HepG2 (cell line): ENCODE measurements around the gene JMJD7. TPM values are rescaled to one million over a fixed set of nuclear protein-coding genes. Genes with fewer than 3 reads are reported as not detected.

Experiments used
- ATAC-seq: fragments of 200-7000 bp; cut with Tn5 transposase; 3 replicates; pipeline ENCODE4 v1.9.1; 2020; ENCODE audit warnings: mild to moderate bottlenecking, moderate library complexity
- BruUV-seq: library from RNA; stranded (reverse); fragments of 400-500 nt; replicated peaks from 2 replicates; lab custom pipeline; 2021; lab: Mats Ljungman, UMichigan
- CTCF ChIA-PET: fragments of 300-600 bp; formaldehyde crosslinking; extraction: SDS; loops from one replicate; lab custom pipeline; 2021; ENCODE audit warnings: low total read pairs, inconsistent platforms, low intra/inter-chr PET ratio; lab: Yijun Ruan, JAX
- POLR2A ChIA-PET: fragments of 350-600 bp; sonication (Branson Sonifier 250); formaldehyde crosslinking; loops from one replicate; lab custom pipeline; 2020; ENCODE audit warnings: antibody characterized with exemption, inconsistent platforms; lab: Yijun Ruan, JAX
- DNase-seq: peaks from one replicate; pipeline ENCODE4 v3.0.0-alpha.2; 2015; ENCODE audit warnings: low spot score
- FAIRE-seq: peaks from 3 replicates; lab custom pipeline; 2011; peaks lifted over from hg19 to GRCh38; lab: Jason Lieb, UNC
- H2AFZ ChIP-seq: one replicate; pipeline ENCODE4 v1.6.1; 2011; ENCODE audit warnings: low read length, inconsistent platforms
- H3K27ac ChIP-seq: fragments of 300-600 bp; 3 replicates; pipeline ENCODE4 v1.8.0; 2011; ENCODE audit warnings: mixed run types, mild to moderate bottlenecking, mixed read lengths, low read length, inconsistent platforms; ENCODE audit not compliant: insufficient read depth; ENCODE audit errors: extremely low read length
- H3K27me3 ChIP-seq, 2 experiments: fragments of 200-600 bp in 1 of 2; 2 replicates in 1 of 2; 3 replicates in 1 of 2; pipeline versions ENCODE4 v1.6.0 to v1.8.0; 2011; ENCODE audit warnings: low read length in 2 of 2, mild to moderate bottlenecking in 2 of 2, moderate library complexity in 2 of 2, inconsistent platforms in 1 of 2; ENCODE audit not compliant: insufficient read depth in 2 of 2, control insufficient read depth in 1 of 2
- H3K36me3 ChIP-seq, 2 experiments: fragments of 200-600 bp in 1 of 2; replicated peaks in 1 of 2; 2 replicates in 1 of 2; 3 replicates in 1 of 2; pipeline versions ENCODE4 v1.5.1 to v1.8.0; 2011; ENCODE audit warnings: low read length in 2 of 2, inconsistent platforms in 1 of 2; ENCODE audit not compliant: insufficient read depth in 2 of 2, control insufficient read depth in 1 of 2
- H3K4me1 ChIP-seq: 2 replicates; pipeline ENCODE4 v1.5.1; 2012; ENCODE audit warnings: low read length, inconsistent platforms; ENCODE audit not compliant: insufficient read depth
- H3K4me2 ChIP-seq: 2 replicates; pipeline ENCODE4 v1.6.0; 2011; ENCODE audit warnings: low read depth, low read length, inconsistent platforms
- H3K4me3 ChIP-seq, 3 experiments: fragments of 200-600 bp in 1 of 3; sonication (generic), shearing (Covaris generic) in 1 of 3; replicated peaks in 1 of 3; 2 replicates each; pipeline ENCODE4 v1.5.1; 2011 to 2016; ENCODE audit warnings: low read length in 3 of 3, inconsistent platforms in 2 of 3, low read depth in 2 of 3, mild to moderate bottlenecking in 2 of 3, control low read depth in 1 of 3, mixed read lengths in 1 of 3; ENCODE audit not compliant: insufficient read depth in 1 of 3
- H3K79me2 ChIP-seq: one replicate; pipeline ENCODE4 v1.6.1; 2011; ENCODE audit warnings: low read length, inconsistent platforms; ENCODE audit not compliant: insufficient read depth
- H3K9ac ChIP-seq: 2 replicates; pipeline ENCODE4 v1.6.0; 2011; ENCODE audit warnings: mild to moderate bottlenecking, low read depth, low read length, inconsistent platforms; ENCODE audit not compliant: insufficient read depth
- H3K9me3 ChIP-seq: 2 replicates; pipeline ENCODE4 v1.5.1; 2012; ENCODE audit warnings: mild to moderate bottlenecking, low read length
- H4K20me1 ChIP-seq: 2 replicates; pipeline ENCODE4 v1.6.0; 2011; ENCODE audit warnings: inconsistent platforms, mild to moderate bottlenecking, low read length, moderate library complexity; ENCODE audit not compliant: insufficient read depth
- AHDC1 ChIP-seq: sonication (generic); formaldehyde crosslinking; IDR thresholded peaks from 2 replicates; pipeline ENCODE4 v1.5.1; 2020; ENCODE audit warnings: mild to moderate bottlenecking, missing genetic modification reagents, borderline replicate concordance
- ELK4 ChIP-seq: sonication (generic); formaldehyde crosslinking; IDR thresholded peaks from 2 replicates; pipeline ENCODE4 v1.9.0; 2021; ENCODE audit warnings: missing genetic modification reagents, borderline replicate concordance
- HMG20B ChIP-seq: conservative IDR thresholded peaks from 2 replicates; pipeline ENCODE4 v1.6.1; 2016; ENCODE audit warnings: missing genetic modification reagents, missing compliant biosample characterization
- KDM5A ChIP-seq: fragments of 200-600 bp; sonication (generic); IDR thresholded peaks from 2 replicates; pipeline ENCODE4 v1.7.0; 2018; ENCODE audit warnings: antibody characterized with exemption, mild to moderate bottlenecking, low read length, borderline replicate concordance
- KLF13 ChIP-seq: sonication (generic); formaldehyde crosslinking; IDR thresholded peaks from 2 replicates; pipeline ENCODE4 v1.4.0; 2020; ENCODE audit warnings: mild to moderate bottlenecking, missing genetic modification reagents
- NFATC3 ChIP-seq: sonication (generic); formaldehyde crosslinking; IDR thresholded peaks from 2 replicates; pipeline ENCODE4 v1.5.1; 2020; ENCODE audit warnings: mild to moderate bottlenecking, missing genetic modification reagents
- PAXIP1 ChIP-seq: sonication (generic); formaldehyde crosslinking; conservative IDR thresholded peaks from 2 replicates; pipeline ENCODE4 v1.4.0; 2020; ENCODE audit warnings: mild to moderate bottlenecking, missing genetic modification reagents, moderate library complexity
- SMAD1 ChIP-seq: sonication (generic); formaldehyde crosslinking; IDR thresholded peaks from 2 replicates; pipeline ENCODE4 v1.4.0; 2020; ENCODE audit warnings: missing genetic modification reagents, low read depth, mild to moderate bottlenecking, borderline replicate concordance
- SUZ12 ChIP-seq: fragments of 150-350 bp; IDR thresholded peaks from 2 replicates; pipeline ENCODE4 v1.6.1; 2014; ENCODE audit warnings: low read depth, low read length
- TP53 ChIP-seq: sonication (generic); formaldehyde crosslinking; conservative IDR thresholded peaks from 2 replicates; pipeline ENCODE4 v1.4.0; 2020; ENCODE audit warnings: missing genetic modification reagents
- ZFP1 ChIP-seq: IDR thresholded peaks from 2 replicates; pipeline ENCODE4 v1.6.1; 2016
- ZNF224 ChIP-seq: sonication (generic); formaldehyde crosslinking; IDR thresholded peaks from 2 replicates; pipeline ENCODE4 v1.5.0; 2020; ENCODE audit warnings: mild to moderate bottlenecking, missing genetic modification reagents
- WGBS: methylation state at CpG from one replicate; pipeline ENCODE4 v1.1.6; 2017; ENCODE audit warnings: low lambda C conversion rate; 5-methylcytosine and 5-hydroxymethylcytosine counted together
- in situ Hi-C: cut with HindIII; loops from 2 replicates; pipeline ENCODE4 v1.10.0; 2017; ENCODE audit warnings: low pct_unique_long_range_greater_than_20kb; ENCODE audit not compliant: extremely low pct_ligation_motif_present
- intact Hi-C: fragments of 100-400 bp; cut with micrococcal nuclease; formaldehyde crosslinking; loops from one replicate; pipeline ENCODE4 v1.10.0; 2022; ENCODE audit not compliant: unreplicated experiment
- polyA plus RNA-seq, 8 experiments: library from polyadenylated mRNA; depleted of rRNA in 3 of 8; stranded (reverse) in 7 of 8; unstranded in 1 of 8; fragments of >200 nt; fragmentation: Illumina TruSeq in 4 of 8; extraction: Trizol in 4 of 8; gene quantifications; 2 replicates each; pipeline versions ENCODE4 v1.2.1 to v1.2.3, GENCODE V29; 2011 to 2016; ENCODE audit warnings: low read depth in 4 of 8, missing spikeins in 1 of 8, mixed read lengths in 1 of 8; ENCODE audit not compliant: insufficient read depth in 1 of 8
- total RNA-seq, 5 experiments: library from RNA; depleted of rRNA; stranded (reverse); fragments of >200 nt; fragmentation: Illumina TruSeq; extraction: Trizol; gene quantifications; 2 replicates each; pipeline ENCODE4 v1.2.3, GENCODE V29; 2016; ENCODE audit warnings: low read depth in 1 of 5

Gene JMJD7
- total and polyA plus RNA-seq, 2 of the 13 experiments (the other 11 are each of a cell fraction or from before 2014, with no cell fraction given), result 6.4 to 7.1 TPM

- TF ChIP-seq AHDC1 (CRISPR knock-in tag), result no peak
- TF ChIP-seq TP53 (CRISPR knock-in tag), result no peak
- no peak for TF ChIP-seq SMAD1 (CRISPR knock-in tag)
- no peak for TF ChIP-seq HMG20B
- no peak for TF ChIP-seq KLF13
- TF ChIP-seq ZFP1 (CRISPR knock-in tag), result no peak
- no peak for TF ChIP-seq SUZ12
- peak; percentile 74; the same call in 1 of the 2 replicates for TF ChIP-seq NFATC3 (CRISPR knock-in tag)
- TF ChIP-seq, all 625 proteins: peak for 24
Measured at GRCh38 chr15:41827290-41827879, 507 bp upstream of the JMJD7 start (continued).

- Histone ChIP-seq H3K27ac (no peak overlapping the region), H3K4me3 (peak overlapping the region; percentile 69 to 99 (median 71)), H4K20me1 (no peaks in the 10 kb centered on the region), H3K4me1 (peaks cover 18% of the 10 kb centered on the region), H3K9me3 (no peaks in the 10 kb centered on the region), H3K79me2 (no peaks in the 10 kb centered on the region), H3K27me3 (no peaks in the 10 kb centered on the region; a peak in 1 of 5 replicates), H3K4me2 (peak overlapping the region; percentile 90), H2AFZ (no peak overlapping the region), H3K36me3 (0 out of 5 replicates have a peak, but pooled peaks cover 0 to 5% of the 10 kb centered on the region in 2 experiments), H3K9ac (peak overlapping the region; percentile 90)
- BruUV-seq, result no TSS peak
- FAIRE-seq (peak; percentile 34), DNase-seq (no peak), ATAC-seq (no peak; the same call in 2 of the 3 replicates)
- ChIA-PET POLR2A (interaction anchor here (0.6 to 1.0 kb wide), 2 partner anchors 55 to 253 kb away, joined by 4 read pairs; partner anchors contain the start of gene MAPKBP1), CTCF (no interaction called here)
- intact Hi-C loops (no loop called here), in situ Hi-C loops (no loop called here)
- WGBS, result 11% methylated on average over 6 of the region's 6 CpGs
- 0 out of 2 replicates have a peak, but pooled peaks have one; percentile 4 for TF ChIP-seq PAXIP1 (CRISPR knock-in tag)
- 0 out of 2 replicates have a peak, but pooled peaks have one; percentile 2 for TF ChIP-seq KDM5A
- TF ChIP-seq ELK4, result no peak
- TF ChIP-seq ZNF224 (CRISPR knock-in tag), result no peak
Measured at GRCh38 chr15:41828807-41829141, 882 bp downstream of the JMJD7 start.
